GM23248 (cell line): Measurements from ENCODE around the gene HSPD1.

Source experiments
- EZH2 ChIP-seq: fragments of 200-600 bp; sonication (generic); IDR thresholded peaks from 2 replicates; pipeline ENCODE4 v1.6.1; 2018; ENCODE audit warnings: antibody characterized with exemption, mild to moderate bottlenecking; ENCODE audit not compliant: insufficient read depth, poor library complexity, severe bottlenecking
- EZH2phosphoT487 ChIP-seq: fragments of 200-600 bp; sonication (generic); IDR thresholded peaks from 2 replicates; pipeline ENCODE4 v1.6.1; 2018; ENCODE audit warnings: antibody characterized with exemption, moderate library complexity, mild to moderate bottlenecking, low read depth; ENCODE audit not compliant: insufficient read depth

DNA sequence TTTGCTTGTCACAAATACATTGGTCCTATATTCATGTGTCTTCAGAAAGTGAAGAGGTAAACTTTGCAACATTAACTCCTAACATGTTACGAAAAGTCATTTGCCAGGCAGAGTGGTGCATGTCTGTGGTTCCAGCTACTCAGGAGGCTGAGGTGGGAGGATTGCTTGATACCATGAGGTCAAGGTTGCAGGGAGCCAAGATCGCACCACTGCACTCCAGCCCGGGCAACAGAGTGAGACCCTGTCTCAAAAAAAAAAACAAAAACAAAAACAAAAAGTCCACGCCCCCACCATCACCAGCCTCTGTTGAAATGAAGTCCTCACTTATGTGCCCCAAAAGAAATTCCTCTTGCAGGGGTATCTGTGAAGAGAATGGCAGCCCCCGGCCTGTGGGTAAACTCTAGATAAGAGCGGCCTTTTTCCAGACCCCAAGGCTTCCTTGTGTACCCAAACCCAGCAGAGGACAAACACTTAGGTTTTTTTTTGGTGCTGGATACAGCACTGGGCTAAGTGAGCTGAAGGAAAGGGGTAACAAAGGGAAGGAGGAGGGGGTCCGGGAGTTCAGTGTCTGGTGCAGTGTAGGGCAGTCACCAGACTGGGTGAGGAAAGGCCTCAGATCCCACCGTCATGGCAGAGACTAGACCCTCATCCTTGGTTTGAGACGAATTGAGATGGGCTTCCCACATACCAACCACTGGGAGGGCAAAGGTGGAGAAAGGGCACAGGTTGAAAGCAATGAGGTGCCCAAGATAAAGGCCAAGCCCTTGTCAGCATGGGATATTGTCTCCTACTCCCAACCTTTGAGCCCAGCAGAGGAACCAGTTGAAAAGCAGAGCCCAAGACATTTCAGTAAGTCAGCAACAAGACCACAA, 19.2 kb downstream of the HSPD1 start:
- TF ChIP-seq EZH2 (no peak), EZH2phosphoT487 (no peak)
